Endothelial cell of umbilical vein (primary cell): ENCODE data around the gene EPAS1. TPM values are rescaled to one million over a fixed set of nuclear protein-coding genes. Genes with fewer than 3 reads are reported as not detected.

Experiments used
- BruUV-seq: library from RNA; stranded (reverse); fragments of 400-500 nt; replicated peaks from 2 replicates; lab custom pipeline; 2021; lab: Mats Ljungman, UMichigan
- CTCF ChIA-PET: fragments of 300-600, 350-600 bp; sonication (Branson Sonifier 250); formaldehyde crosslinking; loops from one replicate; lab custom pipeline; 2021; ENCODE audit warnings: antibody characterized with exemption, inconsistent platforms; lab: Charles Lee
- POLR2A ChIA-PET: fragments of 300-600, 350-600 bp; sonication (Branson Sonifier 250); formaldehyde crosslinking; loops from one replicate; lab custom pipeline; 2021; ENCODE audit warnings: antibody characterized with exemption, inconsistent platforms; lab: Charles Lee
- DNase-seq: peaks from one replicate; pipeline ENCODE4 v3.0.0-alpha.2; 2011; ENCODE audit warnings: low read depth, low spot score
- FAIRE-seq: peaks from 2 replicates; lab custom pipeline; 2011; peaks lifted over from hg19 to GRCh38; lab: Jason Lieb, UNC
- H2AFZ ChIP-seq: 2 replicates; pipeline ENCODE4 v1.6.0; 2012; ENCODE audit warnings: low read depth, low read length, control low read depth, inconsistent platforms
- H3K27ac ChIP-seq: 2 replicates; pipeline ENCODE4 v1.5.1; 2011; ENCODE audit warnings: low read depth, mild to moderate bottlenecking, control low read depth, low read length, moderate library complexity; ENCODE audit not compliant: insufficient read depth
- H3K27me3 ChIP-seq, 2 experiments: 2 replicates each; pipeline versions ENCODE4 v1.6.0 to v1.6.1; 2011; ENCODE audit warnings: low read length in 2 of 2, mixed read lengths in 1 of 2; ENCODE audit not compliant: control insufficient read depth in 2 of 2, insufficient read depth in 2 of 2
- H3K36me3 ChIP-seq, 2 experiments: 2 replicates in 1 of 2; 3 replicates in 1 of 2; pipeline ENCODE4 v1.5.1; 2011; ENCODE audit warnings: low read length in 2 of 2, mild to moderate bottlenecking in 1 of 2, moderate library complexity in 1 of 2; ENCODE audit not compliant: control insufficient read depth in 2 of 2, insufficient read depth in 2 of 2; ENCODE audit errors: extremely low read depth in 1 of 2
- H3K4me1 ChIP-seq: 3 replicates; pipeline ENCODE4 v1.5.1; 2011; ENCODE audit warnings: mild to moderate bottlenecking, low read length; ENCODE audit not compliant: control insufficient read depth, insufficient read depth; ENCODE audit errors: extremely low read depth
- H3K4me2 ChIP-seq: 2 replicates; pipeline ENCODE4 v1.6.1; 2011; ENCODE audit warnings: low read length, control low read depth, mixed read lengths; ENCODE audit not compliant: insufficient read depth
- H3K4me3 ChIP-seq, 3 experiments: fragments of 200-600 bp in 1 of 3; sonication (generic), shearing (Covaris generic) in 1 of 3; replicated peaks in 1 of 3; 2 replicates each; pipeline ENCODE4 v1.5.1; 2011 to 2016; ENCODE audit warnings: control low read depth in 3 of 3, low read length in 3 of 3, mild to moderate bottlenecking in 2 of 3, inconsistent platforms in 1 of 3, low read depth in 1 of 3, moderate library complexity in 1 of 3; ENCODE audit not compliant: insufficient read depth in 1 of 3
- H3K79me2 ChIP-seq: 2 replicates; pipeline ENCODE4 v1.6.0; 2012; ENCODE audit warnings: low read length, inconsistent platforms; ENCODE audit not compliant: control insufficient read depth, insufficient read depth
- H3K9ac ChIP-seq: replicated peaks from 2 replicates; pipeline ENCODE3; 2011; ENCODE audit warnings: low read length, control low read depth; ENCODE audit not compliant: insufficient read depth; ENCODE audit errors: extremely low read depth
- H3K9me1 ChIP-seq: replicated peaks from 3 replicates; pipeline ENCODE4 v1.6.0; 2011; ENCODE audit warnings: mild to moderate bottlenecking, low read length; ENCODE audit not compliant: control insufficient read depth, insufficient read depth; ENCODE audit errors: extremely low read depth
- H3K9me3 ChIP-seq: replicated peaks from 2 replicates; pipeline ENCODE4 v1.5.1; 2012; ENCODE audit warnings: low read length, inconsistent platforms; ENCODE audit not compliant: control insufficient read depth, insufficient read depth
- H4K20me1 ChIP-seq: replicated peaks from 2 replicates; pipeline ENCODE3; 2011; ENCODE audit warnings: mild to moderate bottlenecking, low read length; ENCODE audit not compliant: control insufficient read depth, insufficient read depth; ENCODE audit errors: extremely low read depth
- EZH2 ChIP-seq: IDR thresholded peaks from 2 replicates; pipeline ENCODE4 v1.6.1; 2012; ENCODE audit warnings: borderline replicate concordance, low read depth, mild to moderate bottlenecking, moderate library complexity, low read length, inconsistent platforms; ENCODE audit not compliant: severe bottlenecking
- FOS ChIP-seq: IDR thresholded peaks from 2 replicates; pipeline ENCODE4 v1.6.1; 2011; ENCODE audit warnings: mild to moderate bottlenecking, low read length, moderate library complexity, borderline replicate concordance; ENCODE audit not compliant: insufficient read depth
- GATA2 ChIP-seq: IDR thresholded peaks from 2 replicates; pipeline ENCODE4 v1.7.0; 2011; ENCODE audit warnings: low read depth, mild to moderate bottlenecking, moderate library complexity, mixed read lengths, low read length; ENCODE audit not compliant: insufficient read length, insufficient read depth
- JUN ChIP-seq: IDR thresholded peaks from 2 replicates; pipeline ENCODE4 v1.6.1; 2011; ENCODE audit warnings: borderline replicate concordance, low read depth; ENCODE audit not compliant: insufficient read length, insufficient read depth
- MYC ChIP-seq: IDR thresholded peaks from one replicate; pipeline ENCODE4 v1.6.1; 2011; ENCODE audit warnings: mild to moderate bottlenecking, low read depth, low read length
- POLR2A ChIP-seq: IDR thresholded peaks from 2 replicates; pipeline ENCODE4 v1.6.1; 2012; ENCODE audit warnings: low read depth, mild to moderate bottlenecking, control low read depth, low read length
- POLR2AphosphoS5 ChIP-seq: IDR thresholded peaks from 2 replicates; pipeline ENCODE4 v1.6.1; 2012; ENCODE audit warnings: low read depth, mild to moderate bottlenecking, control low read depth, low read length, moderate library complexity; ENCODE audit not compliant: insufficient read depth
- dilution Hi-C: fragments of 300-500 bp; cut with MboI; formaldehyde crosslinking; loops from one replicate; pipeline ENCODE4 v1.15.0; 2019; ENCODE audit warnings: low sequenced_read_pairs; ENCODE audit not compliant: extremely low pct_ligation_motif_present
- intact Hi-C: fragments of 100-400 bp; cut with micrococcal nuclease; formaldehyde crosslinking; loops from one replicate; pipeline ENCODE4 v1.10.0; 2022
- polyA plus RNA-seq, 4 experiments: library from polyadenylated mRNA; depleted of rRNA in 3 of 4; stranded (reverse) in 3 of 4; unstranded in 1 of 4; fragments of >200 nt; gene quantifications; 2 replicates each; pipeline versions ENCODE4 v1.2.1 to v1.2.3, GENCODE V29; 2011 to 2012; ENCODE audit warnings: missing spikeins in 1 of 4
- total RNA-seq: library from RNA; stranded (reverse); gene quantifications from 2 replicates; pipeline ENCODE4 v1.2.3, GENCODE V29; 2021
- TF ChIP-seq, protein P1 (sequence below), 2 donors: IDR thresholded peaks; 1 replicate in 1 of 2; 2 replicates in 1 of 2; pipeline ENCODE4 v1.5.1; 2011; ENCODE audit warnings: low read length in 2 of 2, mild to moderate bottlenecking in 2 of 2, moderate library complexity in 2 of 2, control low read depth in 1 of 2, inconsistent platforms in 1 of 2, low read depth in 1 of 2; ENCODE audit not compliant: insufficient read depth in 1 of 2; ENCODE audit errors: extremely low read depth in 1 of 2
- TF ChIP-seq, protein P2 (sequence below): IDR thresholded peaks from 2 replicates; pipeline ENCODE4 v1.6.1; 2011; ENCODE audit not compliant: insufficient read depth, insufficient read length

The EPAS1 gene
- total and polyA plus RNA-seq, 2 donors (not counting 3 experiments of a cell fraction or from before 2014, with no cell fraction given): 229 to 374 TPM

DNA sequence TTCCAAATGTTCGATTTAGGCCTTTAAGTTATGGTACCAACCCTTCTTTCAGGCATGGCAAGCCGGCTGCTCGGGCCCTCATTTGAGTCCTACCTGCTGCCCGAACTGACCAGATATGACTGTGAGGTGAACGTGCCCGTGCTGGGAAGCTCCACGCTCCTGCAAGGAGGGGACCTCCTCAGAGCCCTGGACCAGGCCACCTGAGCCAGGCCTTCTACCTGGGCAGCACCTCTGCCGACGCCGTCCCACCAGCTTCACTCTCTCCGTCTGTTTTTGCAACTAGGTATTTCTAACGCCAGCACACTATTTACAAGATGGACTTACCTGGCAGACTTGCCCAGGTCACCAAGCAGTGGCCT, 87.2 kb downstream of the EPAS1 start:
- POLR2A ChIA-PET: no interaction called here
- Histone ChIP-seq H3K4me3 (no peak overlapping the region), H3K9me3 (no peaks in the 10 kb centered on the region), H3K27me3 (no peaks in the 10 kb centered on the region), H3K36me3 (peaks cover 33 to 66% of the 10 kb centered on the region in 2 experiments), H3K9me1 (no peaks in the 10 kb centered on the region), H2AFZ (no peak overlapping the region), H3K9ac (no peak overlapping the region), H3K4me1 (no peaks in the 10 kb centered on the region), H4K20me1 (no peaks in the 10 kb centered on the region), H3K27ac (no peak overlapping the region), H3K79me2 (no peaks in the 10 kb centered on the region), H3K4me2 (no peak overlapping the region)
- DNase-seq (no peak), FAIRE-seq (no peak)
- no TSS peak for BruUV-seq
- CTCF ChIA-PET: no interaction called here
- dilution Hi-C loops: no loop called here
- TF ChIP-seq, protein P1, sequence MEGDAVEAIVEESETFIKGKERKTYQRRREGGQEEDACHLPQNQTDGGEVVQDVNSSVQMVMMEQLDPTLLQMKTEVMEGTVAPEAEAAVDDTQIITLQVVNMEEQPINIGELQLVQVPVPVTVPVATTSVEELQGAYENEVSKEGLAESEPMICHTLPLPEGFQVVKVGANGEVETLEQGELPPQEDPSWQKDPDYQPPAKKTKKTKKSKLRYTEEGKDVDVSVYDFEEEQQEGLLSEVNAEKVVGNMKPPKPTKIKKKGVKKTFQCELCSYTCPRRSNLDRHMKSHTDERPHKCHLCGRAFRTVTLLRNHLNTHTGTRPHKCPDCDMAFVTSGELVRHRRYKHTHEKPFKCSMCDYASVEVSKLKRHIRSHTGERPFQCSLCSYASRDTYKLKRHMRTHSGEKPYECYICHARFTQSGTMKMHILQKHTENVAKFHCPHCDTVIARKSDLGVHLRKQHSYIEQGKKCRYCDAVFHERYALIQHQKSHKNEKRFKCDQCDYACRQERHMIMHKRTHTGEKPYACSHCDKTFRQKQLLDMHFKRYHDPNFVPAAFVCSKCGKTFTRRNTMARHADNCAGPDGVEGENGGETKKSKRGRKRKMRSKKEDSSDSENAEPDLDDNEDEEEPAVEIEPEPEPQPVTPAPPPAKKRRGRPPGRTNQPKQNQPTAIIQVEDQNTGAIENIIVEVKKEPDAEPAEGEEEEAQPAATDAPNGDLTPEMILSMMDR (IDR thresholded peaks at IDR 0.05; ENCODE audit: extremely low read depth in 1 of 2, insufficient read depth in 1 of 2, low read depth in 1 of 2, low read length in 2 of 2): no peak
- TF ChIP-seq FOS (no peak), EZH2 (no peak), MYC (no peak), JUN (no peak), GATA2 (no peak), POLR2A (no peak), POLR2AphosphoS5 (no peak)
- TF ChIP-seq, protein P2, sequence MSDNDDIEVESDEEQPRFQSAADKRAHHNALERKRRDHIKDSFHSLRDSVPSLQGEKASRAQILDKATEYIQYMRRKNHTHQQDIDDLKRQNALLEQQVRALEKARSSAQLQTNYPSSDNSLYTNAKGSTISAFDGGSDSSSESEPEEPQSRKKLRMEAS: no peak
- intact Hi-C loops: no loop called here
